Sigmoid colon (tissue), 4 donors: ENCODE results near the gene RAP1B.

Experiments
- POLR2AphosphoS5 ChIP-seq, 4 donors: sonication (generic); formaldehyde crosslinking; IDR thresholded peaks; one replicate each; pipeline ENCODE4 v1.6.1; 2017; ENCODE audit warnings: antibody characterized with exemption in 4 of 4
- TF ChIP-seq, protein P1 (sequence below), 4 experiments: fragments of 450-650 bp in 3 of 4; fragments of 200-600 bp in 1 of 4; IDR thresholded peaks; one replicate each; pipeline ENCODE4 v1.5.1; 2016 to 2019; ENCODE audit warnings: antibody characterized with exemption in 4 of 4, mild to moderate bottlenecking in 3 of 4, moderate library complexity in 2 of 4

DNA sequence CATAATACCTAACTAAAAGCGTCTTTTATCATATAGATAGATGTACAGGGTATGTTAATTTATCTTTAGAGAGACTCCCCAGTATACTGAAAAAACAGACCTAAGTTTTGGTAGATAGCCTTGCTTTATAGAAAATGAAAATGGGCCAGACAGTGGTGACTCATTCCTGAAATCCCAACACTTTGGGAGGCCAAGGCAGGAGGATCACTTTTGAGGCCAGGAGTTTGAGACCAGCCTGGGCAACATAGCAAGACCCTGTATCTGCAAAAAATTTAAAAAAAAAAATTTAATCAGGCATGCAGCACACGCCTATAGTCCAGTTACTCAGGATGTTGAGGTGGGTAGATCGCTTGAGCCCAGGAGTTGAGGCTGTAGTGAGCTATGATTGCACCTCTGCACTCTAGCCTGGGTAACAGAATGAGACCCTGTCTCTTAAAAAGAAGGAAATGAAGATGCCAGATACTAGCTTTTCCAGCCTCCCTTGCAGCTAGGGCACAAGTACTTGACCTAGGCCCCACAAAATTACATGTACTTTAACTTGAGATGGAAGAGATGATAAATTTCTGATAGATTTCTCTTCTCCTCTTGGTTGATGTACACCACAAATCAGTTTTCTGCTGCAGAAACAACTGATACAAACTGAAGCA, 17.1 kb downstream of the RAP1B start:
- TF ChIP-seq, protein P1, sequence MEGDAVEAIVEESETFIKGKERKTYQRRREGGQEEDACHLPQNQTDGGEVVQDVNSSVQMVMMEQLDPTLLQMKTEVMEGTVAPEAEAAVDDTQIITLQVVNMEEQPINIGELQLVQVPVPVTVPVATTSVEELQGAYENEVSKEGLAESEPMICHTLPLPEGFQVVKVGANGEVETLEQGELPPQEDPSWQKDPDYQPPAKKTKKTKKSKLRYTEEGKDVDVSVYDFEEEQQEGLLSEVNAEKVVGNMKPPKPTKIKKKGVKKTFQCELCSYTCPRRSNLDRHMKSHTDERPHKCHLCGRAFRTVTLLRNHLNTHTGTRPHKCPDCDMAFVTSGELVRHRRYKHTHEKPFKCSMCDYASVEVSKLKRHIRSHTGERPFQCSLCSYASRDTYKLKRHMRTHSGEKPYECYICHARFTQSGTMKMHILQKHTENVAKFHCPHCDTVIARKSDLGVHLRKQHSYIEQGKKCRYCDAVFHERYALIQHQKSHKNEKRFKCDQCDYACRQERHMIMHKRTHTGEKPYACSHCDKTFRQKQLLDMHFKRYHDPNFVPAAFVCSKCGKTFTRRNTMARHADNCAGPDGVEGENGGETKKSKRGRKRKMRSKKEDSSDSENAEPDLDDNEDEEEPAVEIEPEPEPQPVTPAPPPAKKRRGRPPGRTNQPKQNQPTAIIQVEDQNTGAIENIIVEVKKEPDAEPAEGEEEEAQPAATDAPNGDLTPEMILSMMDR (IDR thresholded peaks at IDR 0.05): no peak
- TF ChIP-seq POLR2AphosphoS5 (IDR thresholded peaks at IDR 0.05): no peak
